Mucosa of gallbladder (tissue), 1 donor: Measurements from ENCODE around the gene HSPB7. TPM values are rescaled to one million over a fixed set of nuclear protein-coding genes. Genes with fewer than 3 reads are reported as not detected.
"Not testable (repeated sequence)": the region's sequence is repeated elsewhere in the genome, so short reads cannot be mapped to it uniquely, and the experiment has no call there.

Experiments used
- DNase-seq: peaks from one replicate; pipeline ENCODE4 v3.0.0-alpha.2; 2020; ENCODE audit warnings: low spot score
- total RNA-seq: library from RNA; stranded (reverse); gene quantifications from one replicate; pipeline ENCODE4 v1.2.1, GENCODE V29; 2021
- donor health status: DM: no; HTN: no; CAD: no.

The HSPB7 gene
- total RNA-seq, 1 donor from 2014 or later = 187 TPM

GRCh38 chr1:16022393-16022792, 4.5 kb upstream of the HSPB7 start:
- no peak for DNase-seq

- no peak for DNase-seq
These were observed 3.8 kb upstream of the HSPB7 start, which contains the start of gene CLCNKA for GRCh38 chr1:16021681-16022080. TSS of gene CLCNKA (plus strand) at chr1:16022036. CDS start at chr1:16022620, 584 bp downstream.

GRCh38 chr1:16020878-16021277, 3.0 kb upstream of the HSPB7 start:
- not testable (repeated sequence) for DNase-seq

DNA sequence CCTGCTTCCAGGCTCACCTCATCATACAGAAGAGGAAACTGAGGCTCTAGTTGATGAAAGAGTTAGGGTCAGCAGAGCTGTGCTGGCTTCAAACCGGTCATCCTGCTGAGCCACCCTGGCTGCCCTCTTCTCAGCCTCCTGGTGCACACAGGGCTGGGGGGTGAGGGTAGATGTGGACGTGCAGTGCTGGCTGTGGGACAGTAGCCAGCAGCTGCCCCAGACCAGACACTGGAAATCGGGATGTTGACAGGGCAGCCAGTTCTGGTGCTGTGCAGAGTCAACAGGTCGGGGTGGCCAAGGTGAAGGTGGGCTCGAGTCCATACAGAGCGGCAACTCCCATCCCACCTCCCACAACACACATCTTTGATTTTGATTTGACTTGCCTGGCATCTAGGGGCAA, 2.5 kb upstream of the HSPB7 start:
- DNase-seq = no peak

GRCh38 chr1:16019644-16020277, 1.9 kb upstream of the HSPB7 start:
- DNase-seq = no peak

DNA sequence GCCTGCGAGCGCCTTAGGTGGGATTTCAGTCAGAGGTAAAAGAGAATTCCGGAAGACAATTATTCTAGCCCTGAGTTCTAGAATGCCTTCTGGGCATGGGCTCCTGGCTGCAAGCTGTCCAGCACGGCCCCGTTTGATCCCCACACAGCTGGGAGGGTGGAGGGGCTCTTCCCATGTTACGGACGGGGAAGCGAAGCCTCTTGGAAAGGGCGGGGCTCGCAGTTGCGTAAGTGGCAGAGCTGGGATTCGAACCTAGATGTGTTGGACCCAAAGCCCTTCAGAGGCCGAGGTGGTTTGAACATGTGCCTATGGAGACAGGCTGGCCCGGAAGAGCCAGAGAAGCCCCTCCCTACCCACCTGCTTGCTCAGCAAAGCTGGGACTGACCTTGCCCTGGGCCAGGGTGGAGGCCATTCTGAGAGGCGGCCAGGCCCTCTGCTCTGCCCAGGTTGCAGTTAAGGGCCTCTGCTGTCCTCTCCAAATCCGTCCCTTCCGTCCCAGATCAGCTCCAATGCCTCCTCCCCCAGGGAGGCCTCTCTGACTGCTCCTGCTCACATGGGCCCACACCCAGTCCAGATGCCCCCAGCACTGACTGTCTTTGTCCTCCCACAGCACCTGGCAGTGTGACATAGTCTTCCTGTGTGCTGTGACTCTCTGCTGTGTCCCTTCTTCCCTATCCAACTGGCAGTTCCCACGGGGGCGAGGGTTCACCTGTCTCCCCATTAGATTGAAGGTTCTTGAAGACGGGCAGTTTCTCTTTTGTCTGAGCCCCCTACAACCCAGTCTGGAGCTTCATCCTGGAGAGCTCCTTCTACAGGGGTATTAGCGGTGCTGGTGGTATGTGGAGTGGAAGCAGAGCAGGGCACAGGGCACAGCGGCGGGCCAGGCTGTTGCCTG, 1.2 kb upstream of the HSPB7 start:
- DNase-seq = no peak

GRCh38 chr1:16018308-16018707, 465 bp upstream of the HSPB7 start:
- no peak for DNase-seq

GRCh38 chr1:16017076-16017460, 775 bp downstream of the HSPB7 start:
- DNase-seq = no peak

GRCh38 chr1:16015960-16016901, 1.6 kb downstream of the HSPB7 start:
- DNase-seq = no peak

DNA sequence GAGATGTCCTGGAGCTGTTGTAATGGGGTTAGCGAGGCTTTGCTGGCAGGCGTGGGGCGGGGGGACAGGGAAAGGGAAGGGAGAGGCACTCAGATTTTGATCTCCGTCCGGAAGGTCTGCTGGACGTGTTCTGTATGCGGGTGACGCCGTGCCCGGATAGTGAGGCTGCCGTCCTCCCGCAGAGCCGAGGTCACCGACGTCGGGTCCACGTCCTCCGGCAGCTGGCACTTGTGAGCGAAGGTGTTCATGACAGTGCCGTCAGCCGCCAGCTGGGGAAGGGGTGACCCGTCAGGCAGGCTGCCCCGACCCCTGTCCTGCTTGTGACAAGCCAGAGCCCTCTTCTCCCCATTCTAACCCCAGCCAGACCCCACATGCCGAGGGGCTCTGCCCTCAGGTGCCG, 2.4 kb downstream of the HSPB7 start:
- DNase-seq = no peak

DNA sequence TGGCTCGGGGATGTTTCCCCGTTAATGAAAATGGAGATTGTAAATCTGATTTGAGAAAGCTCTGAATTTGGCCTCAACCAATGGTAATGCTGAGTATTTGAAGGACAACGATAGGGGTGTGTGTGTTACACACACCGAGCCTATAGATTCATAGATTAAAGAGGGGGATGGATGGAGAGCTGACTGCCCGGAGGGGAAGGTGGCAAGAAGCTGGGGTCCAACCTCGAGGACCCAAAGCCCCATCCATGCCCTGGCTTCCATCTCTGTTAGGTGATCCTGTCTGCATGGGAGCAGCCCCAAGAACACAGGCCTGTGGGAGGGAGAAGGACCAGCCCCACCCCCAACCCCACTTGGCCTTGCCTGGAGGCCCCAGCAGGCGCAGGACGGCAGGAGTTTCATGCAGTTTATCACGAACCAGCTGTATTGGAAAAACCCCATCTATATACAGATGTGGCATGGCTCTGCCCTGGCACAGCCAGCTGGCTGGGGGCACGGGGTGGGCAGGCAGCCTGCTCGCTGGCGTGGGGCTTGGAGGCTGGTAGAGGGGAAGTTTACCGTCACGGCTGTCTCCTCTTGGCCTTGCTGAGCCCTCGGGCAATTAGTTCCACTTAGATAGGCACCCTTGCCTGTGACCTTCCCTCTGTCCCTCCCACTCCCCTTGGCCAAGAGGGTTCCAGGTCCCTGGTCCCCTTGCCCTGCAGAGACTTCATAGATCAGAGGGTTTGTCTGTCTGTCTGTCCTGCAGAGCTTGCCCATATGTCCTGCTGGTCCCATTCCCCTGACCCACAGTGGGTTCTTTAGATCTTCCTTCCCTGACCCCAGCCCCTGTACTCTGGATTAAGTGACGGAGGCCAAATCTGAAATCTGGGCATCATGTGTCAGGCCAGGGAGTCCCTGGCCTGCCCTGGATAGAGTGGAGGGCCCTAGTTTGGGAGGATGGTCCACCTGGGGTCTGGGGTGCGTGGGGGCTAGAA, 3.0 kb downstream of the HSPB7 start:
- no peak for DNase-seq

- DNase-seq = no peak
These were observed 4.0 kb downstream of the HSPB7 start for GRCh38 chr1:16013908-16014258.

- peak; percentile 39 for DNase-seq
These were observed 4.5 kb downstream of the HSPB7 start for GRCh38 chr1:16013220-16013907.

GRCh38 chr1:16012590-16013219, 5.1 kb downstream of the HSPB7 start:
- DNase-seq = peak; percentile 57

- DNase-seq = no peak
These were observed 5.8 kb downstream of the HSPB7 start for GRCh38 chr1:16011936-16012589.

- no peak for DNase-seq
These were observed 7.0 kb downstream of the HSPB7 start for GRCh38 chr1:16010837-16011236.

DNA sequence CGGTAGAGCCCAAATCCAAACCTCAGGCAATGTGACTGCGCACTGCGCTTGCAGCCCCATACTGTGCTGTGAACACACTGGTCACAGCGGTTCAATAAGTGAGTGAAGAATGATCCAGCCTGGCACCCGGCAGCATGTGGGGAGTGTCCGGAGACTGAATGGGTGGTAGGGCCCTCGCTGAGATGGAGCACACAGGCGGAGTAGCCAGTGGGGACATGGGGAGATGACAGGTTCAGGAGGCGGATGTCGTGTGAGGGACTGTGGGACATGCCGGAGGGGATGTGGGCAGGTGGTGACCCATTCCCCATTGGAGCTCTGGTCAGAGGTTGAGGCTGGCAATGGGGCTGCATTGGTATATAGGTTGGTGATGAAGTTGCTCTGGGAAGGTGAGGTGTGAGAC, 8.2 kb downstream of the HSPB7 start:
- DNase-seq = no peak

- peak; percentile 79 for DNase-seq
These were observed 8.8 kb downstream of the HSPB7 start for GRCh38 chr1:16009030-16009460.

- no peak for DNase-seq
These were observed 10.0 kb downstream of the HSPB7 start for GRCh38 chr1:16007671-16008341.
